HUES6 (cell line): ENCODE data around the gene FAM83G.
"Not testable (repeated sequence)": the region's sequence is repeated elsewhere in the genome, so short reads cannot be mapped to it uniquely, and the experiment has no call there.

Source experiments
- H3K27ac ChIP-seq: 2 replicates; pipeline ENCODE4 v1.7.0; 2013; ENCODE audit warnings: low read depth, mild to moderate bottlenecking, low read length, inconsistent platforms
- H3K27me3 ChIP-seq: 2 replicates; pipeline ENCODE4 v1.6.1; 2013; ENCODE audit warnings: low read length; ENCODE audit not compliant: control insufficient read depth, insufficient read depth
- H3K36me3 ChIP-seq: 2 replicates; pipeline ENCODE4 v1.6.1; 2013; ENCODE audit warnings: low read length; ENCODE audit not compliant: control insufficient read depth, insufficient read depth
- H3K4me1 ChIP-seq: 2 replicates; pipeline ENCODE4 v1.6.1; 2013; ENCODE audit warnings: low read length; ENCODE audit not compliant: control insufficient read depth, insufficient read depth
- H3K4me3 ChIP-seq: 2 replicates; pipeline ENCODE4 v1.5.1; 2013; ENCODE audit warnings: low read depth, low read length
- H3K9ac ChIP-seq: one replicate; pipeline ENCODE4 v1.6.1; 2013; ENCODE audit warnings: mild to moderate bottlenecking, low read length
- H3K9me3 ChIP-seq: 2 replicates; pipeline ENCODE4 v1.6.1; 2013; ENCODE audit warnings: low read depth, low read length; ENCODE audit not compliant: control insufficient read depth, insufficient read depth

FAM83G gene

DNA sequence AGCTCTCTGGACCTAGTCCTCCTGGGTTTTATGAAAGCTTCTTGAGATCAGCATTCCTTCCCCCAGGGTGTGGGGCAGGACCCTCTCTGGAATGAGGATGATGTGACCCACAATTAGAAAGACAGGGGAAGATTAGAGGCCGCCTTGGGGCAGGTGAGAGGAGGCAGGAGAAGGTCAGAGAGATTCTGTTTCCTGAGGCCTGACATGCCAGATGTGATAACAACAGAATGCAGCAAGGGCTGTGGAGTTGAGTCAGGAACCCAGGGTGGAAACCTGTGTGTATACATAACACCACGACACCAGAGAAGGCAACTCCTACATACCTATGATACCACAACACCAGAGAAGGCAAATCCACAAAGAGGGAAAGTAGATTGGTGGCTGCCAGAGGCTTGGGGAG, 58.0 kb downstream of the FAM83G start:
- Histone ChIP-seq H3K27me3 (no peaks in the 10 kb centered on the region), H3K9me3 (0 out of 2 replicates have a peak, but pooled peaks cover 3% of the 10 kb centered on the region), H3K9ac (no peak overlapping the region), H3K4me3 (no peak overlapping the region), H3K36me3 (no peaks in the 10 kb centered on the region), H3K4me1 (peaks cover 2% of the 10 kb centered on the region; the same call in 1 of the 2 replicates), H3K27ac (no peak overlapping the region)

DNA sequence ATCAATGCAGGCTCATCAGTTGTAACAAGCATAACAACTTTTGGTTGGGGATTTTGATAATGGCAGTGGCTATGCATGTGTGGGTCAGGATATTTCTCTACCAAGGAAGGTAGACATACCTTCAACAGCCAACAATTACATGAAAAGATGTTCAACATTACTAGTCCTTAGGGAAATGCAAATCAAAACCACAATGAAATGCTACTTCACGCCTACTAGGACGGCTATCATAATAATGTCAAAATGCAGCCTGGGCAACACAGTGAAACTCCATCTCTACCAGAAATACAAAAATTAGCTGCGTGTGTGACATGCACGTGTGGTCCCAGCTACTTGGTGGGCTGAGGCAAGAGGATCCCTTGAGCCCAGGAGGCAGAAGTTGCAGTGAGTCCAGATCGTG, 59.9 kb downstream of the FAM83G start:
- Histone ChIP-seq H3K27ac (no peak overlapping the region), H3K9ac (no peak overlapping the region), H3K9me3 (0 out of 2 replicates have a peak, but pooled peaks cover 3% of the 10 kb centered on the region), H3K4me1 (no peaks in the 10 kb centered on the region), H3K27me3 (no peaks in the 10 kb centered on the region), H3K4me3 (no peak overlapping the region), H3K36me3 (no peaks in the 10 kb centered on the region)

DNA sequence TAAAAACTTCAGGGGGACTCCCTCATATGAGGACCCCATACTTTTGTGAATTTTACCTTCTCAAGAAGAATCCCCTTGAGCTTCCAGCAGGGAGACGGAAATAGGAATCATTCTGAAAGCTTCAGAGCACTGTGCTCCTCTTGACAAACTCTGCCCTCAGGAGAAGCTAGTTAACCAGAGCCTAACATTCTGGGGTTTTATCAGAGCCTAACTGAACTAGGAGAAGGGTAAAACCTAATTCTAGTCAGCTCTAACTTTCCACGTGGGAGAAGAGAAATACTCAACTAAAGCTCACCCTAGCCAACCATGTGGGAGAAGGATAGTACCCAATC, 65.9 kb downstream of the FAM83G start:
- Histone ChIP-seq H3K4me1 (no peaks in the 10 kb centered on the region), H3K27me3 (no peaks in the 10 kb centered on the region), H3K36me3 (no peaks in the 10 kb centered on the region), H3K27ac (no peak overlapping the region), H3K9ac (no peak overlapping the region), H3K9me3 (0 out of 2 replicates have a peak, but pooled peaks cover 3% of the 10 kb centered on the region), H3K4me3 (no peak overlapping the region)

DNA sequence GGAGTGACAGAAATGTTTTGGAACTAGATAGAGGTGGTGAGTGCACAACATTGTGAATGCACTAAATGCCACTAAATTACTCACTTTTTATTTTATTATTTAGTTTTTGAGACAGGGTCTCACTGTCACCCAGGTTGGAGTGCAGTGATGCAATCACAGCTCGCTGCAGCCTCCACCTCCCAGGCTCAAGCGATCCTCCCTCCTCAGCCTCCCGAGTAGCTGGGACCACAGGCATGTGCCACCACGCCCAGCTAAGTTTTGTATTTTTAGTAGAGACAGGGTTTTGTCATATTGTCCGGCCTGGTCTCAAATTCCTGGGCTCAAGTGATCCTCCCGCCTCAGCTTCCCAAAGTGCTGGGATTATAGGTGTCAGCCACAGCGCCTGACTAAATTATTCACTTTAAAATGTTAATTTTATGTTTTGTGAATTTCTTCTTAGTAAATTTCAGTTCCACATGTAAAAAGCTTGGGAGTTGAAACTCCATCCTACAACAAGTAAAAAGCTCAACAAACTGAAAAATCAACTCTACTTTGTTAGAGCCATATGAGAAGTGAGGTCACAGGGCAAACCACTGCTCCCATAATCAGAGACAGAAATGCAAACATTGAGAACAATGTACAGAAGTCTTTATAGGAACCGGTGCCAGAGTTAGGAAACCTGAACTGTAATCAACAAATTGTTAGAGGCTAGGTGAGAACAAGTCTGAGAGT, 66.4 kb downstream of the FAM83G start:
- Histone ChIP-seq H3K4me3 (no peak overlapping the region), H3K9me3 (0 out of 2 replicates have a peak, but pooled peaks cover 2% of the 10 kb centered on the region), H3K27me3 (no peaks in the 10 kb centered on the region), H3K27ac (no peak overlapping the region), H3K36me3 (no peaks in the 10 kb centered on the region), H3K4me1 (no peaks in the 10 kb centered on the region), H3K9ac (no peak overlapping the region)

DNA sequence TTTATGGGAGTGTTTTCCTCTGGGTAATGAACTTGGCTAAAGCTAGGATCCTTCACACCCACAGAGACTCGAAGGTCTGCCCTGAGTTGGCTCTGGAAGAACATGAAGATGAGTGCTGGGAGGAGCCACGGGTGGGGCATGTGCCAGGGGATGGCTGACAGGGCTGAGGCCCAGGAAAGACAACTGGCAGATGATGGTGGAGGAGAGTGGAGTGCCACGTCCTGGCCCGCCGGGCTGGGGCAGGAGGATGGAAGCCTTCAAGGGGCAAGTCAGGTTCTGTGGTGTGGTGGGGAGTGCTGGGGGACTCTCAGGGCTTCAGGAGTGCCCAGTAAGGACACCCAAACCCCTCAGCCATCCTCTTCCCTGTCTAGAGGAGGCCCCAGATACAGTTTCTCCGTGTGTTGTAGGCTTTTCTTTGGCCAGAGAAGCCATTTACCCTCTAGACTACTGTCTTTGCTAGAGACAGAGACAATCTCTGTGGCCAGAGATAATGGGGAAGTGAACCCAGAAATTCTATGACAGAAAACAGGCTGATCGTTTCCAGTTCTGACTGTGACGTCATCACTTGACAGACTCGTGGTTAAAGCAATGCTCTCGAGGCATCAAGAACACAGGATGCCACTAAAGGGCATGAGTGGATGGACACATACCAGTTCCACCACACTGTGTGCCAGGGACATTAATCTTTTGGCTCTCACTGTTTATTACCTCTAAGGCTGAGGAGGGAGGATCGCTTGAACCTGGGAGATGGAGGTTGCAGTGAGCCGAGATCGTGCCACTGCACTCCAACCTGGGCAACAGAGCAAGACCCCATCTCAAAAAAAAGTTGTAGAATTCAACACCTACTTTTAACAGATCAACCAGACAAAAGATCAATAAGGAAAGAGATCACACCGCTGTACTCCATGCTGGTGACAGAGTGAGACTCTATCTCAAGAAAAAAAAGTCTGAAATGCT, 71.2 kb downstream of the FAM83G start:
- Histone ChIP-seq H3K27me3 (no peaks in the 10 kb centered on the region), H3K9me3 (no peaks in the 10 kb centered on the region), H3K4me1 (no peaks in the 10 kb centered on the region), H3K27ac (no peak overlapping the region), H3K36me3 (peaks cover 26% of the 10 kb centered on the region), H3K4me3 (no peak overlapping the region), H3K9ac (no peak overlapping the region)

DNA sequence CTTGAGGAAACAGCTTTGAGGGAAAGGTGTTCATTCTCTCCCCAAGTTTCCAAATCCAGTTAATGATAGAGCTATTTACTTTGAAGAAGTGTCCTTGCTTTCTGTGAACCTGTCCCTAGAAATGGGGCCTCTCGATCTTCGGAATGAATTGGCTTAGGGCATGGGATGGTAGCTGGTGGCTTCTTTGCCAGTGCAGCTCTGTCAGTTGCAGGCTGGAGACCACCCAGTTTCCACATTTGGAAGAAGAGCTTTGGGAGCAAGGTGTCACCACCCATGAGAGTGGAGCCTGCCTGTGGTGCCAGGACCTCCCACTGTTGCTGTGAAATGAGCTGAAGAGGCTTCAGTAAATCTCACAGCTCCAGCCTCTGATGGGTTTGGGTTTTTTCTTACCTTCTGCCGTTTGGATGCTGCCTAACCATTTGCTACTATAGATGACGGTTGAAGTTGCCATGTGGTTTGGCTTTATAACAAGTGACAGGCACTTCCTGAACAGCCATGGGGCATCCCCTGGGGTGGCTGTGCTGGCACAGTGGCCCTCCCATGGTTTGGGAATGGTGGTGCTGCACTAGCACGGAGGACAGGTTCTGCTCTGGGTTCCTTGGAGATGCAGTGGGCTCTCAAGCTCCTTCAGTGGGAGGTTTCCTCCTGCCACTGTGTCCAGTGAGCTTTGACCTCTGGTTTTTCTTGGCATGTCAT, 72.1 kb downstream of the FAM83G start:
- Histone ChIP-seq H3K27me3 (no peaks in the 10 kb centered on the region), H3K36me3 (peaks cover 32% of the 10 kb centered on the region), H3K27ac (no peak overlapping the region), H3K4me1 (no peaks in the 10 kb centered on the region), H3K9ac (no peak overlapping the region), H3K4me3 (no peak overlapping the region), H3K9me3 (no peaks in the 10 kb centered on the region)

DNA sequence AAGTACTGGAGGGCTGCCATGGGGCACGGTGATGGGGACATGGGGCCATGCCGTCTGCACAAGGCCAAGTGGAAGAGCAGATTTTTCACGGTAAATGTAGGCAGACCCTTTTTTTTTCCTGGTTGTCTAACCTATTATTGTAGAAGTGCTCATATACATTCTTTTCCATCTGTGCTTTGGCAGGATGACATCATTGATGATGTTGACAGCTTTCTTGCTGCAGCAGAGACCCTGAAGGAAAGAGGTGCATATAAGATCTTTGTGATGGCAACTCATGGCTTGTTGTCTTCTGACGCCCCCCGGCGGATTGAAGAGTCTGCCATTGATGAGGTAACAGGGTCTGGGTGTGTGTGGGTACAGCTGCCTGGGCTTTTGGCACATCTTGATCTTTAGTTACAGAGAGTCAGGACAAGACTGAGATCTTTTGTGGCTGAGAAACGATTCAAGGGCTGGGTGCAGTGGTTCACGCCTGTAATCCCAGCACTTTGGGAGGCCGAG, 75.9 kb downstream of the FAM83G start:
- Histone ChIP-seq H3K36me3 (peaks cover 48% of the 10 kb centered on the region), H3K9me3 (no peaks in the 10 kb centered on the region), H3K4me1 (peaks cover 10% of the 10 kb centered on the region; the same call in 1 of the 2 replicates), H3K4me3 (no peak overlapping the region), H3K27ac (no peak overlapping the region), H3K27me3 (no peaks in the 10 kb centered on the region), H3K9ac (no peak overlapping the region)

DNA sequence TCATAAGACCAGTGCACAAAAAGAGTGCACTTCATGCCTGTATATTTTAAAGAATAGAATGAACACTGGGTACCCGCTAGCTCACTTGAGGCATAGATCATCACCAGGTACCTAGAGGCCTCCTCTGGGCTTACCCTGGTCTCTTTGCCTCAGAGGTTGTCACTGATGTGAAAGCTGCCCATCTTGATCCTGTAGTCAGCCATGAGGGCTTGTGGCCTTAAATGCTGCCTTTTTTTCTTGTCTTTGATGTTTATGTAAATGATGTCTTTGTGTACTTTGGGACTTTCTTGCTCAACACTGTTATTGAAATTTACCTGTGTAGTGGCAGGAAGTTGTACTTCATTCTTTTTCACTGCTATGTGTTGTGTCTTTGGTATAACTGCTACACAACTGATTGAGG, 79.4 kb downstream of the FAM83G start:
- Histone ChIP-seq H3K27me3 (no peaks in the 10 kb centered on the region), H3K9ac (no peak overlapping the region), H3K36me3 (peaks cover 38% of the 10 kb centered on the region), H3K27ac (no peak overlapping the region), H3K4me1 (peaks cover 10% of the 10 kb centered on the region; the same call in 1 of the 2 replicates), H3K9me3 (no peaks in the 10 kb centered on the region), H3K4me3 (no peak overlapping the region)

DNA sequence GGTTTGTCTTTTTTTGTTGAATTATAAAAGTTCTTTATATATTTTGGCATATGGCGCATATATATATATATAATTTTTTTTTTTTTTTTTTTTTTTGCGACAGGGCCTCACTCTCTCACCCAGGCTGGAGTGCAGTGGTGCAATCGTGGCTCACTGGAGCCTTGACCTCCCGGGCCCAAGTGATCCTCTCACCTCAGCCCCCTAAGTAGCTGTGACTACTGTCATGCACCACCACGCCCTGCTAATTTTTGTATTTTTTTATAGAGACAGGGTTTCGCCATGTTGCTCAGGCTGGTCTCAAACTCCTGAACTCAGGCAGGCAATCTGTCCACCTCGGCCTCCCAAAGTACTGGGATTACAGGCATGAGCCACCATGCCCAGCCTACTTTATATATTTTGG, 82.0 kb downstream of the FAM83G start:
- not testable (repeated sequence) for H3K27me3 ChIP-seq, H3K4me3 ChIP-seq, H3K9ac ChIP-seq, H3K9me3 ChIP-seq, H3K4me1 ChIP-seq, H3K27ac ChIP-seq
- peaks cover 29% of the 10 kb centered on the region for H3K36me3 ChIP-seq

DNA sequence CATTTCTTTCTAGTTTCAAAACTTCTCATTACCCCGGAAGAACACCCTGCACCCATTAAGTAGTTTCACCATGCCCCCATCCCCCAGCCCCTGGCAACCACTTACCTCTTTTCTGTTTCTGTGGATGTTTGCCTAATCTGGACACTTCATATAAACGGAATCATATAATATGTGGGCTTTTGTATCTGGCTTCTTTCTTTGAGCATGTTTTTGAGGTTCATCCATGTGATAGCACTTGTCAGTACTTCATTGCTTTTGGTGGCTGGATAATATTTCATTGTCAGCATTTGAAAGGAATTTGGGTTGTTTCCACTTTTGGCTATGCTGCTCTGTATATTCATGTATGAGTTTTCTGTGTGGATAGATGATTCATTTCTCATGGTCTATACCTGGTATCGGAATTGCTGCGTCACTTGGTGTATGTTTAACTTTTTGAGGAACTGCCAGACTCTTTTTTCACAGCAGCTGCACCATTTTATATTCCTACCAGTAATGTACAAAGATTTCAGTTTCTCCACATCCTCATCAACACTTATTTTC, 82.6 kb downstream of the FAM83G start:
- Histone ChIP-seq H3K36me3 (peaks cover 30% of the 10 kb centered on the region), H3K4me3 (no peak overlapping the region), H3K4me1 (peaks cover 10% of the 10 kb centered on the region; the same call in 1 of the 2 replicates)

More for the DNA sequence above, 82.6 kb downstream of the FAM83G start:
- no peak overlapping the region for H3K9ac ChIP-seq
- no peak overlapping the region for H3K27ac ChIP-seq
- H3K27me3 ChIP-seq, result no peaks in the 10 kb centered on the region
- H3K9me3 ChIP-seq, result no peaks in the 10 kb centered on the region
